Bone marrow (tissue), 2 donors: ENCODE data around the gene AVL9.
"Not testable (repeated sequence)": the region's sequence is repeated elsewhere in the genome, so short reads cannot be mapped to it uniquely, and the experiment has no call there.

Source experiments
- DNase-seq, 2 donors: peaks; one replicate each; lab custom pipeline; 2025; lab: John Stamatoyannopoulos, UW

Gene AVL9

GRCh38 chr7:32587411-32587948 is 92.2 kb downstream of the AVL9 start:
- no peak for DNase-seq

DNA sequence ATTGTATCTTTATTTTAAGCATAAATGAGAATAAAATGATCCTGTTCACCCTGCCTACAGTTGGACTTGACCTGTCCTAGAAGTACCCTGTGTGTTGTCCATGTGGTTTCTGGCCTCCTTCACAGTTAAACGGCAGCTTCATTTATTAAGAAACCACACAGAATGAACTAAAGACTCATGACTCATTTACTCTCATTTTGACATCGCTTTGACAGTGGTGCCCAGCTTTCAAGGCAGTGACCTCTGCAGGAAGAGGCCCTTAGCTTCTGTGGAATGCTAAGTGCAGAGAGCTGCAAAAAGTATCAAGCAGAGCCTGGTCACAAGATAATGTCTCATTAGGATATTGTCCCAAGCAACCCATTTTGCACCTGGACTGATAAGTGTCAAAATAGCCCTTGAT is 93.4 kb downstream of the AVL9 start:
- DNase-seq: no peak

- DNase-seq: no peak
Measured at GRCh38 chr7:32591938-32592337, 96.6 kb downstream of the AVL9 start.

GRCh38 chr7:32592701-32593100 is 97.4 kb downstream of the AVL9 start:
- DNase-seq: no peak

- DNase-seq: no peak
Measured at GRCh38 chr7:32594965-32595490, 99.7 kb downstream of the AVL9 start.

GRCh38 chr7:32601196-32601595 is 105.9 kb downstream of the AVL9 start:
- DNase-seq: not testable (repeated sequence)

DNA sequence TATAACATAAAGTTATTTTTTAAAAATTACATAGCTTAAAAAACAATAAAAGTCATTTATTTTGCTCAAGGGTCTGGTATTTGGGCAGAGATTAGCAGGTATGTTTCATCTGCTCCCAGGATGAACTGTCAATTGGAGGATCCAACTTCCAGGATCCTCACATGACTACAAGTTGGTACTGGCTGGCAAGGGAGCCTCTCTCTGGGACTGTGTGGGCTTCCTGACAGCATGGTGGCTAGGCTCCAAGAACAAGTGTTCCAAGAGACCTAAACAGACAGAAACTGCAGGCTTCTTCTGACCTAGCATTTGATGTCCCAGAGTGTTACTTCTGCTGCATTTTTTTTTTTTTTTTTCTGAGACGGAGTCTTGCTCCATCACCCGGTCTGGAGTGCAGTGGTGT is 107.2 kb downstream of the AVL9 start:
- no peak for DNase-seq

- DNase-seq: not testable (repeated sequence)
Measured at GRCh38 chr7:32603492-32603891, 108.2 kb downstream of the AVL9 start.

GRCh38 chr7:32604047-32604446 is 108.8 kb downstream of the AVL9 start:
- not testable (repeated sequence) for DNase-seq

DNA sequence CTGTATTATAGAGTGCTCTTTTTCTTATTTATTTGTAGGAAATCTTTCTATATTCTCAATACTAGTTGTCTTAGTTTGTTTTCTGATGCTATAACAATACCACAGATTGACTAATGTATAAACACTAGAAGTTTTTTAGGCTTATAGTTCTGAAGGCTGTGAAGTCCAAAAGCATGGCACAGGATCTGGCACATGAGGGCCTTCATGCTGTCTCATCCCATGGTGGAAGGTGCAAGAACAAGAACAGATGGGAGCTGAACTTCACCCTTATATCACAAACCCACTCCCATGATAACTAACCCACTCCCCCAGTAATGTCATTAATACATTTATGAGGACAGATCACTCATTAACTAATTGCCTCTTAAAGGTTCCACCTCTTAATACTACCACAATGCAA is 109.7 kb downstream of the AVL9 start:
- DNase-seq: no peak

GRCh38 chr7:32609463-32609862 is 114.2 kb downstream of the AVL9 start:
- DNase-seq: no peak

GRCh38 chr7:32611201-32612099 is 116.2 kb downstream of the AVL9 start:
- no peak for DNase-seq

DNA sequence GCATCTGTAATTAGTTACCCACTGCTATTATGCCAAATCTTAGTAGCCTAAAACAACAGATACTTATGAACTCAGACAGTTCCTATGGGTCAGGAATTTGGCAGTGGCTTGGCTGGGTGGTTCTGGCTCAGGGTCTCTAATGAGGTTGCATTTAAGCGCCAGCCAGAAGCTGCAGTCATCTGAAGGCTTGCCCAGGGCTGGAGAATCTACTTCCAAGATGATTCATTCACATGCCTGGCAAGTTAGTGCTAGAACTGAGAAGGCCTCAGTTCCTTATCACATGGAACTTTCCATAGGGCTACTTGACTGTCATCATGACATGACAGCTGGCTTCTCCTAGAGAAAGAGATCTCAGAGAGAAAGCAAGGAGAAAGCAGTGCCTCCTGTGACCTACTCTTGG is 121.3 kb downstream of the AVL9 start:
- no peak for DNase-seq

DNA sequence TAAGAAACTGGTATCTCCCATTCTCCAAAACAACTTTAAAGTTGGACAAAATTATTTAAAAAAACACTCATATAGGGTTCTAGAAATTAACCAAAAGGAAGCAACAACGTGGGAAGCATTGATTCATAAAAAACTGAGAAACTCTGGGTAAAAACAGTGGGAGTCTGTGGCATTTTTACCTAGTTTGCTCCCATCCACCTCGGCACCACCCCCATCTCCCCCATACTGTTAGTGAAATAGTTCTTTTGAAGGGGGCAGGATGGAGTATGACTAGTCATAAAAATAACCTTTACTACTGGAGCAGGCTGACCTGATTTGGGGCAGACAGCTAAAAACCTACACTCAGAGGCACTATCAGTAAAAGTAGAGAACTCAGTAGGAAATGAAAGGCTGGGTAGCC is 123.2 kb downstream of the AVL9 start:
- no peak for DNase-seq

DNA sequence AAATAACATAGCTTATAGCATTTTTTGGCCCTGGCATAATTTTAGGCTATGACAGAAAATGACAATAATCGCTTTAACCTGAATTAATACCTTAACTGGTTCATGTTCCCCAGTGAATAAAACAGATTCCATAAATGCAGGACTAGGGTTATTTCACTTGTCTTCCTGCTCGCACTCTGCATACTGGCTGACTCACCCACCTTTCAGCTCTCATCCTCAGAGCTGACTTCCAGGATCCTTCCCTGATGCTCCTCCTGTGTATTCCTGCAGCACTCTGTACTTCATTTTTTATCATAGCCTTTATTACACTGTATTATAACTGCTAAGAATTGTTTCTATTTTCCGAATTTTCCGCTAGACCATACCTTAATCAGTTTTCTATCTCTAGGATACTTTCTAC is 123.7 kb downstream of the AVL9 start:
- no peak for DNase-seq

DNA sequence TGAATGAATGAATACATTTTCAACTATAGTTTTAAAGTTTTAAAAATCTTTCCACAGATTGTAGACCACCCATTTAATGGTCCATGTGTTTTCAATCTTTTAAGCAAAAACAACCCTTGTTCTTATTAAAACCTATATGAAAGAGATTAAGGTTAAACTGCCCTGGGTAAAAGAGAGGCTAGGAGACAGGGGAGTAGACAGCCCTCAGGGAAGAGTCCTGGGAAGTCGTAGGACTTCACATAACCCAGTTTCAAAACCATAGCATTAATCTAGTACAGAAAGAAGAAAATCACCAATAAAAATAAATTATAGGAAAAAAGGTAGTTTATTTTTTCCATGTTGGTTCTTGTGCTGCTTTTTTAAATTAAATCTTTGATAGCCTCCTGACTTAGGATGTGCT is 124.1 kb downstream of the AVL9 start:
- DNase-seq: not testable (repeated sequence)

GRCh38 chr7:32631021-32631420 is 135.7 kb downstream of the AVL9 start:
- no peak for DNase-seq

- not testable (repeated sequence) for DNase-seq
Measured at GRCh38 chr7:32631590-32632497, 136.6 kb downstream of the AVL9 start.

DNA sequence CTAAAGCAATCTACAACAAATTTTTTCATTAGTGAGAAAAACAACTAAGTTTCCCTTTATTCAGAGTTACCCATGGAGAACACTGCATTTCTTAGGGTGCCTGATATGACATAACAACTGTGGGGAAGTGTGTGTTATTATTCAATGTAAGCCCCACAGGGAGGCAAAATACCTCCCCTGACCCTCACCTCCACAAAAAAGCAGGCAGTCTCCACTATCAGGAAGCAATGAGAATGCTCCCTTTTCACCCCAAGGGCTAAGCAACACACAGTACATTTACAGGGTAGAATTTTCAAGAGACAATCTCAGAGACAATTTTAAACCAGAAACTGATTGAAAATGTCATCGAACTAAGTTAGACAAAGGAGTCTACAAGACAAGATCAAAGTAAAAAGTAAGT is 138.2 kb downstream of the AVL9 start:
- DNase-seq: not testable (repeated sequence)

GRCh38 chr7:32634798-32635393 is 139.6 kb downstream of the AVL9 start:
- DNase-seq: not testable (repeated sequence)

DNA sequence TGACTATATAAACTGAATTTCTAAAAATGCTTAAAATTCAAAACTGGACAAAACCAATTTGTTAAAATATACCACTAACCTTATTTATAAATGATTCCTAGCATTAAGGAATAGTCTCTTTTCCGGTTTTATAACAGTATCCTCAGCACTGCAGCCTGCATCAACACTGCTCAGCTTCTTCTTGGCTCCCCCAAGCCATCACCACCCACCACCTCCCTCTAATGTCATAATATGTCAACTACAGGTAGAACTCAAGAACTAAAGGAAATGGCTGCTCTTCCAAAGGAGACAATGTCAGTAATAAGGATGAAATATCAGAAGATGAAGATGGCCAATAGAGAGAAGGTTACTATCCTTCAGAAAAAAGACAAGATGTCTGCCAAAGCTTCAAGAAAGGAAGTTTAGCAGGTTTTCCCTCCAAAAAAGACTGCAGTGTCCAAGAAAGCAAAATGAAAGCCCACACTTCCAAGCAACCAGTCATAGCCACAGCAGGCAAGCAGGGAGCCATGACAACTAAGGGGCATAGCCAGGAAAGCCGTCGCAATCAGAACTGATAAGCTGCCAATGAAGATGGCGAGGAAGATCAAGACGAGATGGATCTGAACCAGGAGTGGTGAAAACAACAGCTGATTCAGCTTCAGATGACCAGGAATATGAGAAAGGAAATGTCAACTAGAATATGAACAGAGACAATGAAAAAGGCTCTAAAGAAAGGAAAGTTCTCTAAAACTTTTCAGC is 141.6 kb downstream of the AVL9 start:
- DNase-seq: not testable (repeated sequence)
